Measurements from ENCODE around the gene WWOX.
A peak's percentile ranks its signal among the peaks of the same experiment; 100 is the strongest.

Gene WWOX

GRCh38 chr16:79009896-79010295 is 910.4 kb downstream of the WWOX start:
- Histone ChIP-seq H3K27me3 (replicated peaks; ENCODE audit: control insufficient read depth, insufficient read depth, low read length) (no peaks in the 10 kb centered on the region), H3K9ac (ENCODE audit: low read length) (no peak overlapping the region), H3K9me3 (ENCODE audit: control insufficient read depth, low read length) (no peaks in the 10 kb centered on the region), H3K4me3 (ENCODE audit: low read length) (no peak overlapping the region), H3K36me3 (ENCODE audit: control insufficient read depth, insufficient read depth, low read length, severe bottlenecking) (no peaks in the 10 kb centered on the region), H3K4me1 (ENCODE audit: control insufficient read depth, insufficient read depth, low read length) (peaks cover 10% of the 10 kb centered on the region)
- no peak for DNase-seq (ENCODE audit: low read depth)

GRCh38 chr16:79011282-79011681 is 911.8 kb downstream of the WWOX start:
- DNase-seq (ENCODE audit: low read depth) = no peak
- peaks cover 10% of the 10 kb centered on the region for H3K4me1 ChIP-seq (ENCODE audit: control insufficient read depth, insufficient read depth, low read length)
- no peaks in the 10 kb centered on the region for H3K9me3 ChIP-seq (ENCODE audit: control insufficient read depth, low read length)
- no peaks in the 10 kb centered on the region for H3K36me3 ChIP-seq (ENCODE audit: control insufficient read depth, insufficient read depth, low read length, severe bottlenecking)
- H3K4me3 ChIP-seq (ENCODE audit: low read length) = no peak overlapping the region
- H3K9ac ChIP-seq (ENCODE audit: low read length) = no peak overlapping the region
- no peaks in the 10 kb centered on the region for H3K27me3 ChIP-seq (replicated peaks; ENCODE audit: control insufficient read depth, insufficient read depth, low read length)

GRCh38 chr16:79012671-79013434 is 913.4 kb downstream of the WWOX start:
- peaks cover 10% of the 10 kb centered on the region for H3K4me1 ChIP-seq (ENCODE audit: control insufficient read depth, insufficient read depth, low read length)
- no peaks in the 10 kb centered on the region for H3K27me3 ChIP-seq (replicated peaks; ENCODE audit: control insufficient read depth, insufficient read depth, low read length)
- no peak overlapping the region for H3K9ac ChIP-seq (ENCODE audit: low read length)
- H3K4me3 ChIP-seq (ENCODE audit: low read length) = no peak overlapping the region
- H3K36me3 ChIP-seq (ENCODE audit: control insufficient read depth, insufficient read depth, low read length, severe bottlenecking) = no peaks in the 10 kb centered on the region
- DNase-seq (ENCODE audit: low read depth) = no peak
- no peaks in the 10 kb centered on the region for H3K9me3 ChIP-seq (ENCODE audit: control insufficient read depth, low read length)

GRCh38 chr16:79013930-79014660 is 914.6 kb downstream of the WWOX start:
- no peaks in the 10 kb centered on the region for H3K9me3 ChIP-seq (ENCODE audit: control insufficient read depth, low read length)

GRCh38 chr16:79018650-79019429 is 919.4 kb downstream of the WWOX start:
- no peak for DNase-seq (ENCODE audit: low read depth)
- H3K4me1 ChIP-seq (ENCODE audit: control insufficient read depth, insufficient read depth, low read length) = peaks cover 10% of the 10 kb centered on the region
- no peak overlapping the region for H3K4me3 ChIP-seq (ENCODE audit: low read length)
- H3K9ac ChIP-seq (ENCODE audit: low read length) = no peak overlapping the region
- no peaks in the 10 kb centered on the region for H3K9me3 ChIP-seq (ENCODE audit: control insufficient read depth, low read length)
- no peaks in the 10 kb centered on the region for H3K36me3 ChIP-seq (ENCODE audit: control insufficient read depth, insufficient read depth, low read length, severe bottlenecking)
- no peaks in the 10 kb centered on the region for H3K27me3 ChIP-seq (replicated peaks; ENCODE audit: control insufficient read depth, insufficient read depth, low read length)

More at GRCh38 chr16:79013930-79014660, 914.6 kb downstream of the WWOX start:
- Histone ChIP-seq H3K4me1 (ENCODE audit: control insufficient read depth, insufficient read depth, low read length) (peaks cover 10% of the 10 kb centered on the region), H3K4me3 (ENCODE audit: low read length) (peak overlapping the region; percentile 15), H3K27me3 (replicated peaks; ENCODE audit: control insufficient read depth, insufficient read depth, low read length) (no peaks in the 10 kb centered on the region), H3K9ac (ENCODE audit: low read length) (no peak overlapping the region), H3K36me3 (ENCODE audit: control insufficient read depth, insufficient read depth, low read length, severe bottlenecking) (no peaks in the 10 kb centered on the region)
- DNase-seq (ENCODE audit: low read depth) = no peak

GRCh38 chr16:79019431-79019830 is 920.0 kb downstream of the WWOX start:
- Histone ChIP-seq H3K9me3 (ENCODE audit: control insufficient read depth, low read length) (no peaks in the 10 kb centered on the region), H3K4me3 (ENCODE audit: low read length) (no peak overlapping the region), H3K4me1 (ENCODE audit: control insufficient read depth, insufficient read depth, low read length) (peaks cover 5% of the 10 kb centered on the region), H3K36me3 (ENCODE audit: control insufficient read depth, insufficient read depth, low read length, severe bottlenecking) (no peaks in the 10 kb centered on the region), H3K27me3 (replicated peaks; ENCODE audit: control insufficient read depth, insufficient read depth, low read length) (no peaks in the 10 kb centered on the region), H3K9ac (ENCODE audit: low read length) (no peak overlapping the region)
- DNase-seq (ENCODE audit: low read depth) = no peak

- Histone ChIP-seq H3K4me3 (ENCODE audit: low read length) (no peak overlapping the region), H3K9me3 (ENCODE audit: control insufficient read depth, low read length) (no peaks in the 10 kb centered on the region), H3K9ac (ENCODE audit: low read length) (no peak overlapping the region), H3K36me3 (ENCODE audit: control insufficient read depth, insufficient read depth, low read length, severe bottlenecking) (no peaks in the 10 kb centered on the region), H3K27me3 (replicated peaks; ENCODE audit: control insufficient read depth, insufficient read depth, low read length) (no peaks in the 10 kb centered on the region), H3K4me1 (ENCODE audit: control insufficient read depth, insufficient read depth, low read length) (no peaks in the 10 kb centered on the region)
- DNase-seq (ENCODE audit: low read depth) = no peak
Observed at GRCh38 chr16:79021991-79022630, 922.7 kb downstream of the WWOX start.

- Histone ChIP-seq H3K4me3 (ENCODE audit: low read length) (no peak overlapping the region), H3K36me3 (ENCODE audit: control insufficient read depth, insufficient read depth, low read length, severe bottlenecking) (no peaks in the 10 kb centered on the region), H3K27me3 (replicated peaks; ENCODE audit: control insufficient read depth, insufficient read depth, low read length) (no peaks in the 10 kb centered on the region), H3K9me3 (ENCODE audit: control insufficient read depth, low read length) (no peaks in the 10 kb centered on the region), H3K9ac (ENCODE audit: low read length) (no peak overlapping the region), H3K4me1 (ENCODE audit: control insufficient read depth, insufficient read depth, low read length) (no peaks in the 10 kb centered on the region)
- no peak for DNase-seq (ENCODE audit: low read depth)
Observed at GRCh38 chr16:79026117-79026516, 926.7 kb downstream of the WWOX start.

- H3K9me3 ChIP-seq (ENCODE audit: control insufficient read depth, low read length) = no peaks in the 10 kb centered on the region
- no peaks in the 10 kb centered on the region for H3K4me1 ChIP-seq (ENCODE audit: control insufficient read depth, insufficient read depth, low read length)
- peaks cover under 1% of the 10 kb centered on the region for H3K27me3 ChIP-seq (replicated peaks; ENCODE audit: control insufficient read depth, insufficient read depth, low read length)
- no peak for DNase-seq (ENCODE audit: low read depth)
- H3K9ac ChIP-seq (ENCODE audit: low read length) = no peak overlapping the region
- H3K36me3 ChIP-seq (ENCODE audit: control insufficient read depth, insufficient read depth, low read length, severe bottlenecking) = no peaks in the 10 kb centered on the region
- H3K4me3 ChIP-seq (ENCODE audit: low read length) = no peak overlapping the region
Observed at GRCh38 chr16:79036541-79036940, 937.1 kb downstream of the WWOX start.

- Histone ChIP-seq H3K9me3 (ENCODE audit: control insufficient read depth, low read length) (no peaks in the 10 kb centered on the region), H3K36me3 (ENCODE audit: control insufficient read depth, insufficient read depth, low read length, severe bottlenecking) (no peaks in the 10 kb centered on the region), H3K9ac (ENCODE audit: low read length) (no peak overlapping the region), H3K4me3 (ENCODE audit: low read length) (no peak overlapping the region), H3K4me1 (ENCODE audit: control insufficient read depth, insufficient read depth, low read length) (no peaks in the 10 kb centered on the region), H3K27me3 (replicated peaks; ENCODE audit: control insufficient read depth, insufficient read depth, low read length) (peaks cover 3% of the 10 kb centered on the region)
- no peak for DNase-seq (ENCODE audit: low read depth)
Observed at GRCh38 chr16:79037521-79038373, 938.3 kb downstream of the WWOX start.
